Measurements from ENCODE around the gene KLHDC9. TPM values are rescaled to one million over a fixed set of nuclear protein-coding genes. Genes with fewer than 3 reads are reported as not detected.

KLHDC9 gene, protein sequence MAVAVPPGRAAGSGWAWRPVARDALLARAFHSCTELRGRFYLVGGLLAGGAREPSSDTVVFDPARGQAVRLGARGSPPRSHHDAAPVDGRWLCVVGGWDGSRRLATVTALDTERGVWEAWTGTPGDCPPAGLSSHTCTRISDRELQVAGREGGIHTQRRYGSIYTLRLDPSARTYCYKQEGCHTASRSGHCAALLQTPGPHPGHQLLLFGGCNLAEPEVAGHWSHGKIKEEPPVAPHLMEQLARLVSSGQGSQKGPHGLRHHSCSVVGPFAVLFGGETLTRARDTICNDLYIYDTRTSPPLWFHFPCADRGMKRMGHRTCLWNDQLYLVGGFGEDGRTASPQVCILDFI
- total RNA-seq: 1.5 and 1.6 TPM in 2 replicates

DNA sequence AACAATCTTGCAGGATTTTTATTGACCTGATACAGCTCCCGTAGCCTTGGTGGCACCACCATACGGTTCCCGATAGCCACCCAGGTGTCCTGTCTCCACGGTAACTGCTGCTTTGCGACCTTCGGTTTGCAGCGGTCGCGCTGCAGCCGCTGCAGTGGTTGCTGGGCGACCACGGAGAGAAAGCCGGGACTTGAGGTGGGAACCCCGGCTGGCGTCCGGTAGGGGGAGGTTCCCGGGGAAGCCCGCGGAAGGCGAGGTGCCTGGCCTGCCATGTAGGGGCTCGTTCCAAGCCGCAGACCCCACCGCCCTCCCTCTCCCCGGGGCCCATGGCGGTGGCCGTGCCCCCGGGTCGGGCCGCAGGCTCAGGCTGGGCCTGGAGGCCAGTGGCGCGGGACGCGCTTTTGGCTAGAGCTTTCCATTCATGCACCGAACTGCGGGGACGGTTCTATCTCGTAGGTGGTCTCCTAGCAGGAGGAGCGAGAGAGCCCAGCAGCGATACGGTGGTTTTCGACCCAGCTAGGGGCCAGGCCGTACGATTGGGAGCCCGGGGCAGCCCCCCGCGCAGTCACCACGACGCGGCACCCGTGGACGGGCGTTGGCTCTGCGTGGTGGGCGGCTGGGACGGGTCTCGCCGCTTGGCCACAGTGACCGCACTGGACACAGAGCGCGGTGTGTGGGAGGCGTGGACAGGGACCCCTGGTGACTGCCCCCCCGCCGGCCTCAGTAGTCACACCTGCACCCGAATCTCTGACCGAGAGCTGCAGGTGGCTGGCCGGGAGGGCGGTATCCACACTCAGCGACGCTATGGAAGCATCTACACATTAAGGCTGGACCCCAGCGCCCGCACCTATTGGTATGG lies at the start of gene KLHDC9:
Gene KLHDC9, plus strand, starts transcription at position 152 of the 859 bp plus-strand sequence. Its CDS starts 175 bp downstream, at position 327.

GRCh38 chr1:161069731-161070270 lies 28.4 kb upstream of the KLHDC9 start, which contains the start of gene ARHGAP30:
Gene ARHGAP30, minus strand, starts transcription at chr1:161069891. Its CDS starts 267 bp downstream, at chr1:161069624.

DNA sequence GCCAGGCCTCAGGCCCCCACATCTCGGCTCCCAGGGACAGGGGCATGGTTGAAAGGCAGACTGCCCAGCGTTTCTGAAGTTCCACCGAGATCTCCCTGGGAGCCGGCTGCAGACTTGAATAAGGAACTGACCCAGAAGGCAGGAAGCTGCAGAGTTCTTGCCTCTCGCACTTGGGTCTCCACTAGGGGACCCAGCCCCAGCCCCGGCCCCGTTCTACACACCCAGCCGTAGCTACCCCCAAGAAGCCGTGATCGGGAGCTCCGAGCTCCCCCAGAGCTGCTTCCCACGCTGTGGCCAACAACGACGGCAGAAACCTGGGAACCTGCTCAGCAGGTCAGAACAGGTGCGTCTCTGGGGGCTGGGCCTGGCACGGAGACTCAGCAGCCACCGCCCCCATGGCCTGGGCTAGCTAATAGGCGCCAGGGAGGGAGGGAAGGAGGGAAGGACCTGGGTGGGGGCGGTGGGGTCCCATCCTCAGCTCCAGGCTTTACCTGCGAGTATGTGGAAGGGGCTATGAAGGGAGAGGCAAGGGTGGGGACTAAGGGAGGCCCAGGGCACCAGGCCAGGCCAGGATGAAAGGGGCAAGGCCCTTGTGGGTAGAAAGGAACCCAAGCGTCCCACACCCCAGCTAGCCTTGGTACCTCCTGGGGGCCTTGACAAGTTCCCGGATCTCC lies 8.8 kb upstream of the KLHDC9 start, which contains the start of gene NECTIN4:
Gene NECTIN4, minus strand, starts transcription at position 308 of the 674 bp plus-strand sequence. Its CDS starts 262 bp downstream, at position 46.

DNA sequence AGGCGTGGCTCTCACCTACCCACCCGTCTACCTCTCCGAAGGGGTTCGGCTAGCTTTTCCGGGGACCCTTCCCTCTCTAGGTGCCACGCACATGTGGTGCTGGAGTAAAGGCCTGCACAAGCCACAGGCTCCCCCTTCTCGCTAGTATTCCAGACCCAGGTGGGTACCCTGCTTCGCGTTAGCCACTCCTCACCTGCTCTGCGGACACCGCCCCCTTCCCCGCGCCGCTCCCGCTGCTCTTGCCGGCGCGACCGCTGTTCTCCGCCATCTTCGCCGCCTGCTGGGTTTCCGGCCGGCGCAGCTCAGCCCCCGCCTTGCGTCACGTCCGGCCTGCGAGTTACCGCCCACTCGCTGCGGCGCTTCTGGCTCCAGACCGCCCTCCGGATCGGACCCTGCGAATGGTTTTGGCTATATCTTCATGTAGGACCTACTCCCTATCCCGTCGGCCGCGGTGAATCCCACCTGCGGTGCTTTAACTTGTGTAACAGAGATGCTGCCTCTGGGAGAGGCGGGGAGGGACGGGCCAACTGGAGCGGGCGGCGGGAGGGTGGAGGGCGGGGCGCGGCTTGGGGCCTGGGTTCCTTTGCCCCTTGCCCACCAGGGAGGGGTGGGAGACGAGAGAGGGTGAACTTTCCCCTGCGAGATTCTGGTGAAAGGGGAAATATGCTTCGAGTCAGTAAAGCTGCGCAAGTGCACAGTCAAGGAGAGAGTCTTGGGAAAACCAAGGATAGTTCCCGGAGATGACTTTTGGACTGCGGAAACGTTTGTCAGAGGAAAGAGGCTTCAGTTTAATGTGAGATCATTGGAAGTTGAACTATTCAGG lies 19.8 kb downstream of the KLHDC9 start, which contains the start of the genes NIT1 and PFDN2:
Gene NIT1, plus strand, starts transcription at position 347 of the 823 bp plus-strand sequence. Its CDS starts 72 bp downstream, at position 419.
Gene PFDN2, minus strand, starts transcription at position 279 of the 823 bp plus-strand sequence. Its CDS starts 11 bp downstream, at position 268.

GRCh38 chr1:161132410-161133219 lies 34.5 kb downstream of the KLHDC9 start, which contains the start of gene DEDD:
Gene DEDD, minus strand, starts transcription at chr1:161132667. Its CDS starts 8,205 bp downstream, at chr1:161124462.

Other genes starting within 250 kb of the KLHDC9 start
- not detected in 2 replicates for gene CD244, start 235.5 kb upstream of the KLHDC9 start, total RNA-seq
- not detected in 2 replicates for gene ITLN1, start 213.2 kb upstream of the KLHDC9 start, total RNA-seq
- not detected in 2 replicates for gene ITLN2, start 143.6 kb upstream of the KLHDC9 start, total RNA-seq
- gene F11R, start 77.2 kb upstream of the KLHDC9 start, total RNA-seq: 84.2 and 331 TPM in 2 replicates
- 3.8 TPM in 1 of 2 replicates, not detected in the other for gene TSTD1, start 59.4 kb upstream of the KLHDC9 start, total RNA-seq
- 104 and 119 TPM in 2 replicates for gene USF1, start 52.4 kb upstream of the KLHDC9 start, total RNA-seq
- gene ARHGAP30, start 28.5 kb upstream of the KLHDC9 start, total RNA-seq: not detected in 2 replicates
- 0.31 and 0.32 TPM in 2 replicates for gene NECTIN4, start 8.8 kb upstream of the KLHDC9 start, total RNA-seq
- 31.4 and 45.7 TPM in 2 replicates for gene PFDN2, start 19.7 kb downstream of the KLHDC9 start, total RNA-seq
- 10.8 and 12.5 TPM in 2 replicates for gene NIT1, start 19.7 kb downstream of the KLHDC9 start, total RNA-seq
- gene DEDD, start 34.3 kb downstream of the KLHDC9 start, total RNA-seq: 21.7 and 47.4 TPM in 2 replicates
- gene UFC1, start 55.6 kb downstream of the KLHDC9 start, total RNA-seq: 119 and 137 TPM in 2 replicates
- gene USP21, start 61.1 kb downstream of the KLHDC9 start, total RNA-seq: 3.6 and 7.8 TPM in 2 replicates
- gene PPOX, start 68.1 kb downstream of the KLHDC9 start, total RNA-seq: 13.7 and 15.4 TPM in 2 replicates
- 16.0 and 29.8 TPM in 2 replicates for gene B4GALT3, start 79.1 kb downstream of the KLHDC9 start, total RNA-seq
- gene ADAMTS4, start 100.7 kb downstream of the KLHDC9 start, total RNA-seq: 9.7 and 9.9 TPM in 2 replicates
- 139 and 183 TPM in 2 replicates for gene NDUFS2, start 104.0 kb downstream of the KLHDC9 start, total RNA-seq
- gene FCER1G, start 116.9 kb downstream of the KLHDC9 start, total RNA-seq: 0.16 TPM in 1 of 2 replicates, not detected in the other
- gene APOA2, start 125.3 kb downstream of the KLHDC9 start, total RNA-seq: not detected in 2 replicates
- gene TOMM40L, start 127.7 kb downstream of the KLHDC9 start, total RNA-seq: 14.2 and 18.3 TPM in 2 replicates
- gene NR1I3, start 139.8 kb downstream of the KLHDC9 start, total RNA-seq: not detected in 2 replicates
- gene PCP4L1, start 160.4 kb downstream of the KLHDC9 start, total RNA-seq: not detected in 2 replicates
- gene MPZ, start 211.6 kb downstream of the KLHDC9 start, total RNA-seq: 0.76 and 0.81 TPM in 2 replicates
- 6.3 and 23.0 TPM in 2 replicates for gene SDHC, start 216.0 kb downstream of the KLHDC9 start, total RNA-seq

Measured in bladder microvascular endothelial cell (primary cell).